Activated naive CD4-positive, alpha-beta T cell treated with anti-CD3 and anti-CD28 coated beads, Interleukin-2, amount 50 U/mL, for 16 hours (primary cell): ENCODE data around the gene PRDM16.

ENCODE experiments used
- DNase-seq: peaks from one replicate; pipeline ENCODE4 v3.0.0-alpha.2; 2020

Gene PRDM16

DNA sequence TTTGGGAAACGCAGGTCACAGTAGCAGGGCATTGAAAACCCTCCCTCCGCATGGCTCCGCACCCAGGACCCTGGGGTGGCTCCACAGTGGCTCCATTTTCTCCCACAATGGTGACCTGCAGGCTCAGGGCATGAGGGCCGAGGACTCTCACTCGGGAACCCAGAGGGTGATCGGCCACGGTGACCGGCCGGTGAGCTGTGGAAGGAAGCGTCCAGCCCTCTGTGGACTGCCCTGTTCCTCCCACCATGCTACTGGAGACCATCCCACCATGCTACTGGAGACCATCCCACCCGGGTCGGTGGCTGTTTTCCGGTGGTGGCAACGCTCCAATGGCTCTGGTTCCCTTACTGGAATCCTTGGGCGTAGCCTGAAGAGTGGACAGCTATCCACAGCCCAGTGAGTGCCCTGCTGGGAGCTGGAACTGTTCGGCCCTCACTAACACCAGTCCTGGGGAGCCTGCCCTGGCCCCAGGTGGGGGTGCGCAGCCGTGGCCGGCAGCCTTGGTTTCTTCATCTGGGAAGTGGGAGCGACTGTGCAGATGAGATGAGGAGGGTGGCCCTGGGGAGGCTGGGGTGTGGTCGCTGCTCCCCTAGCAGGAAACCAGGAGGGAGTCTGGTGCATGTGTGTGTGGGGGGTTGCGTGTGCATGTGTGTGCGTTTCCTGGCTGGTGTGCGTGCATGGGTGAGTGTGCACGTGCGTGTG is 59.6 kb downstream of the PRDM16 start:
- no peak for DNase-seq

DNA sequence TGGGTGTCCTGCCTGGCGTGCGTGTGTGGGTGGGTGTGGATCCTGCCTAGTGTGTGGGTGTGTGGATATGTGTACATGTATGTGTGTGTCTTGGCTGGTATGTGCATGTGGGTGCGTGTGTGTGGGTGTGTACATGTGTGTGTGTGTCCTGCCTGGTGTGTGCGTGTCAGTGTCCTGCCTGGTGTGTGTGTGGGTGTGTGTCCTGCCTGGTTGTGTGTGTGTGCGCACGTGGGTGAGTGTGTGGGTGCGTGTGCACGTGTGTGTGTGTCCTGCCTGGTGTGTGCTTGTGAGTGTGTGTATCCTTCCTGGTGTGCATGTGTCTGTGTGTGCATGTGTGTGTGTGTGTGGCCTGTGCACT is 60.1 kb downstream of the PRDM16 start:
- DNase-seq, result no peak

DNA sequence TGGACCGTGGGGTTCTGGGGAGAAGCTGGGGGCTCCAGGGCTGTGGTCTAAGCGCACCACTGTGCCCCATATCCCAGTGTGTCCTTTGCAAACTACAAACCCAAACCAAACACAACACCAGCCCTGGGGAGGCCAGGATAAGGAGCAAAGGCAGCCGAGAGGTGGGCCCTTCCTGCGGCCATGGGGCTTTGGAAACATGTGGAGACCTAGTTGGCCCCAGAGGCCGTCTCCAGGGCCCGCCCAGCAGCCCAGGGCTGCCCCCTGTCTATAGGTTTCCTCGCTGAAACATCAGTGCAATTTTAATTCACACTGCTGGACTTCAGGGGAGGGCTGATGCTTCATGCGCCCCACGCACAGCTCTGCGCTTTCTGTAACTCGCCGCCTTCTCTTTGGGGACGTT is 61.3 kb downstream of the PRDM16 start:
- DNase-seq, result no peak

DNA sequence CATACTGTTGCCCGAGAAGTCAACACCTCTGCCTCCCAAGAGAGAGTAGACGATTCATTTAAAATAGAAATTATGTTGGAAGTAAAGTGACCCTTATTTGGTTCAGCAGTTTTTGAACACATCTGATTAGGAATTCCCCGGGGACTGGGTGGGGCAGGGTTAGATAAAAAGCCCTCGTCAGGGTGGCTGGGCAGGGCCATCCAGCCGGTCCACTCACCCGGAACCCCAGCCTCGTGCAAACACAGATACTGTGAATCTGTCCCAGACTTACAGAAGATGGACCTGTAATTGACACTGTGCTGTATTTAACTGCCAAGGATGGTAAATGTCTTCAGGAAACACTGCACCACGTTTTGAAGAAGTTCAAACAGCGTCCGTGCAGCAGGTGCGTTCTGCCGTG is 63.7 kb downstream of the PRDM16 start:
- no peak for DNase-seq

GRCh38 chr1:3133686-3134085 is 64.7 kb downstream of the PRDM16 start:
- DNase-seq, result no peak

- no peak for DNase-seq
Observed at GRCh38 chr1:3134381-3135072, 65.5 kb downstream of the PRDM16 start.

DNA sequence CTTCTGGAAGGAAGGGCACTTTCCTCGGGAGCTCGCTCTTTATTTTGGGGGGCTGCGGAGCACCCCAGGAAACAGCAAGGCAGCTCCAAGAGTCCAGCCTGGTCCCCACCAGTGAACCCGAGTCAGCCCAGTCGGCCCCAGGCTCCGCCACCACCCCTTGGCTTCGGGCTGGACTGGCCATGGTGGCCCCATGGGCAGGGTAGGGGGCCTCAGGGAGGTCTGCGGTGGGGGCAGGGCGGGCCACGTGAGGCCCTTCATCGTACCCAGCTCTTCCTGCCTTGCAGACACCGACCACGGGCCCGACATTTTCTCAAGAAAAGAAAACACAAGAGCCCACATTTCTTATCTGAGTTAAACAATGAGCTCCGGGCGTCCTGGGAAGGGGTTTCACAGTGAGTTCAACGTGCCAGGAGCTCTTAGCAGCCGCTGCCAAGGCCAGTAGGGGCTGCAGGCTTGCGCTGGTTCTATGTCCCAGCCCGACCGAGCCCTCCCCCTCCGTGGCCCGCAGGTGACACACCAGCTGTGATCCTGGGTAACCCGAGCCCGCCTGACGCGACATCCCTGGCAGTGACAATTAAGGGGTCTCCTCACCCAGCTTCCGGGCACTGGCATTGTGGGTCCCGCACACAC is 66.2 kb downstream of the PRDM16 start:
- no peak for DNase-seq

- DNase-seq, result no peak
Observed at GRCh38 chr1:3135744-3136455, 66.9 kb downstream of the PRDM16 start.

GRCh38 chr1:3136532-3136931 is 67.5 kb downstream of the PRDM16 start:
- no peak for DNase-seq

DNA sequence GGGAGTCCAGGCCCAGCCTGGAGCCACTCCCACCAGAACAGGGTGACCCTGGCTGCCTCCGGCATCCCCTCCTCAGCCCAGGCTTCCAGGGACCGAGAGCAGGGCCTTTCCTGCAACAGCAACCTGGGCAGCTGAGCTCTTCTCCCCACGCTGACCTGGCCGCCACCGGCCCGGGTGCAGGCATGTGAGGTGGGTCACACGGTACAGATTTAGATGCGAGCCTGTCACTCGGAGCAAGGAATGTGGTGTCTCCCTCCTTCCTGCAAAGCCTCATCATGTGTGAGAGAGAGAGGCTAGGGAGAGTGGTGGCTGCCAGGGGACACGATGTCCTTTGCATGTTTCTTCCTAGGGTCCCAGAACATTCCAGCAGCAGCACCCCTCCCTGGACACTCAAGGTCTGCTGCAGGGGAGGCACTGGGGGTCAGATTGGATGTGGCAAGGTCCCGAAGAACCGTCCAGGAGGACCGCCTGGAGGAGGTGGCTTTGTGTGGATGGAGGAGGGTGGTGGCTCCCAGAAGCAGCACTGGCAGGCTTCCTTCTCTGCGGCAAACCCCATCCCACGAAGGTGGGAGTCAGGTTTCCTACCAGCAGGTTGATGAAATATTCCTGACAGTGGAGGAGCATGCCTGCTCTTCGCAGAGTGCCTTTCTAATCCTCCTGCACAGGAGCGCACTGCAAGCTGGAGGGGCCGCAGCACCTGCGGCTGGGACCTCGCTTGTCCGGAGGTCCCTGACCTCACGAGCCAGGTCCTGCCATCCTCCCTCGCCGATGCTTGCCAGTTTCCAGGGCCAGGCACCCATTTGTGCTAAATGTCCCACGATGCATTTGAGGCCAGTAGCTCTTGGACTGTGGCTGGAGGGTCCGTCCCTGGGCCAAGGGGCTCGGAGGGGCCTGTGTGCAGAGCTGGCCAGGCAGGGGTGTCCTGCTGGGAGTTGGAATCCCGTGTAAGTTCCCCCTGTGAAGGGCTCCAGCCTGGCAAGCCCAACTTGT is 68.4 kb downstream of the PRDM16 start:
- DNase-seq, result no peak

DNA sequence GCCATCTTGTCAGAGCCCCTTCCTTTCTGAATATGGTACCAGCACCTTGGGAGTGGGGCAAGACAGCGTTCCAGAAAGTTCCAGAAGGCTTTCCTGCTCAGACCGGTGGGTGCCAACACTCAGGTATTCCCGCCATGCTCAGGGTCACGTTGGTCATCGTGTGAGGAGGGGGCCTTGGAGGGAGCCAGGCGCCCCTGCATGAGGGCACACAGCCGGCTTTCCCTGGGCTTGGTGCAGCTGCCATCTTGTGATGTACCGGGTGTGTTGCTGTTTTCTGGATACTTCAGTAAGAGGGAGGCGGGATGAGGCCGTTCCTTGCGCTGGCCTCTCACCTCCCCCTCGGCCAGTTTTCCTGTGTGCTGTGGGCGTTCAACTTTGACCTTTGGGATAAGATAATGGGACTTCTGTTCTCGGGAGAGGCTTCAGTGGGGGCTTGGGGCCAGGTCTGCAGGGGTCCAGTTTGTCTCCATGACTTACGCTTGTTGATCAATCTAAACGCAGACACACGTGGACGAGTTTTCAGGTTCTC is 69.7 kb downstream of the PRDM16 start:
- DNase-seq, result no peak

DNA sequence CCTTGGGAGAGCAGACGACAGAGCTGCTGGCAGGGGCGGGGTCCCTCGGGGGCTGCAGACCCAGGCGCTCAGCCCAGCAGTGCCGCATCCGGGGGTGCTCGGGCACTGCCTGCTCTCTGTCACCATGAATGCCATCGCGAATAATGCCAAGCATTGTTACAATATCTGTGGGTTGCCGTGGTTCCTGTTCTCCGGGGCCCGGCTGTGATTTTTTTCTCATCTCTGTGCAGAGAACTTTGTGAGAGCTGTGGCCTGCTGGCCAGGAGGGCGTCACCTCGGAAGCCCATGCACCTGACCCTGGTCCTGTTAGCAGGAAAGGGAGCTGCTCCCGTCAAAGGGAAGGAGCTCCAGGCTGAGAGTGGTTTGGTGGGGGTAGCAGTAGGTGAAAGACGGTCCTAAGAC is 70.4 kb downstream of the PRDM16 start:
- DNase-seq, result no peak

DNA sequence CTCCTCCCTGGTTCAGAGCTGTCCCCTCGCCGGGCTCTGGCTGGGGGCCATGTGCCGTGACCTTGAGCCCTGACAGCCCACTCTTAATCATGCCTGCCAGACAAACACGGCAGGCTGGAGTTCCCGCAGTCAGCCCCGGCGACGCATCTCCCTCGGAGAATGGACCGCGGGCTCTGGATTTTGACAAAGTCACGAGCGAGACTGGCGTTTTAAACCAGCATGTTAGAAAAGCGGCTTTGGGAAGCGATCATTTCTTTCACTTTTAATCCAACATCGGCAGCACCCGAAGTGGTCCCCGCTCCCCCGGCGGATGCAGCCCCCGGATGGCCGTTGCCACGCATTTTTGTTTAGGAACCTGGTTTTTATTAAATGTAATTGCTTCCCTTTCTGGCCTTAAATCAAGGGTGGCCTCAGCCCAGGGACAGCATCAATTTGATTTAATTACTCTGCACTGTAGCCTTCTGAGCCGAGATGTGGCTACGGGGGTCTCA is 70.9 kb downstream of the PRDM16 start:
- no peak for DNase-seq

- DNase-seq, result no peak
Observed at GRCh38 chr1:3140437-3140836, 71.4 kb downstream of the PRDM16 start.

DNA sequence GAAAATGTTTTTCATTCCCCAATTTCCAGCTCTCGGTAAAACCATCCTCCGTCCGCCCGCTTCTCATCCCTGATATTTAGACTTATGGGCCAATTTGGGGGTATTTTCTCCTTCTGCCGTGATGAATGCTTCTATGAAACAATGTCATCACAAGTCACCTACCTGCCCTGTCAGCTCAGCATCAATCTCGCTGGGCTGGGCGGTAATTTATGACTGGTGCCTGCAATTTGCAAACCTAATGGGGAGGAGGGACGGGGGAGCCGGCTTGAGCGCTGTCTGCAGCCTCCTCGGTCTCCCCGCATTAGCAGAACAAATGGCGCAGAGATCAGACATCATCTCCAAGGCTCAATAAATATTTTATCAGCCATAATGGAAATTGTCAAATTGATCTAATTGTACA is 72.1 kb downstream of the PRDM16 start:
- no peak for DNase-seq

DNA sequence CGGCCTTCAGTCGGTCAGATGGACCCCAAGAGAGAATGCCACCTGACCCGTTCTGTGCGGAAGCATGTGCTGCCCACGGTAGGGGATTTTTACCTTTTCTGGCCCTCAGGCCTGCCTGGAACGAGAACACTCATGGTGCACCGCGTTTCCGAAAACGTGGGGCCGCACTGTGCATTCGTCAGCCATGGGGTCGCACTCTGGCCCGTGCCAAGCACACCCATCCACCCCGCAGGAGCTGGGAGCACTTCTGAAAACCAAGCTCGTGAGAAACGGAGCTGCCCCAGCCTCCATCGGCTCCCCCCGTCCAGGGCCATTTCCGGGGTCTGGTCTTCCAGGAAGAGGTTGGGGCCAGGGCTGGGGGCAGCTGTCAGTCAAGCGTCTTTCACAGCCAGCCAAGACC is 72.8 kb downstream of the PRDM16 start:
- no peak for DNase-seq

DNA sequence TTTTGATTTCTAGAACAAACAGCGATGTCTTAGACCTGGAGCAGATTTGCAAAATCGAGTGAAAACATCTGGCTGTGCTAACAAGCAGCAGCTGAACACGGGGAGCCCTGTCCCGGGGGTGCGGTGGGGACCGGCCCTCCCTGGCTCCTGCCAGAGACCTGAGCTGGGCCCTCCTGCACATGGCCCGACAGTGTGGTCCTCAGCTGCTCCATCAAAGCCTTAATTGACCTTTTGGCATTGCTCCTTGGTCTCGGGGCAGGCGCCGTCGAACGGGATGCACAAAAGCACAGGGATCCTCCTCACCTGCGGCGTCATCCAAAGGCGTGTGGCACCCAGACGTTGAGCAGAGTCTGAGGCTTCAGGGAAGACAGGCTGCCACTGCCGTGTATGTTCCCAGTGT is 73.2 kb downstream of the PRDM16 start:
- DNase-seq, result no peak

- no peak for DNase-seq
Observed at GRCh38 chr1:3142751-3143150, 73.7 kb downstream of the PRDM16 start.

- no peak for DNase-seq
Observed at GRCh38 chr1:3145532-3146325, 76.7 kb downstream of the PRDM16 start.

DNA sequence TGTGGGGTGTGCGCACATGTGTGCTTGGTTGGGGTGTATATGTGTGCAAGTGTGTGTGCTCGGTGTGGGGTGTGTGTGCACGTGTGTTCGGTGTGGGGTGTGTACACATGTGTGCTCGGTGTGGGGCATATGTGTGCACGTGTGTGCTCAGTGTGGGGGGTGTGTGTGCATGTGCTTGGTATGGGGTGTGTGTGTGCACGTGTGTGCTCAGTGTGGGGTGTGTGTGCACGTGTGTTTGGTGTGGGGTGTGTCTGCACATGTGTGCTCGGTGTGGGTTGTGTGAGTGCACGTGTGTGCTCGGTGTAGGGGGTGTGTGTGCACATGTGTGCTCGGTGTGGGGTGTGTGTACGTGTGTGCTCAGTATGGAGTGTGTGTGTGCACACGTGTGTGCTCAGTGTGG is 77.5 kb downstream of the PRDM16 start:
- DNase-seq, result no peak

DNA sequence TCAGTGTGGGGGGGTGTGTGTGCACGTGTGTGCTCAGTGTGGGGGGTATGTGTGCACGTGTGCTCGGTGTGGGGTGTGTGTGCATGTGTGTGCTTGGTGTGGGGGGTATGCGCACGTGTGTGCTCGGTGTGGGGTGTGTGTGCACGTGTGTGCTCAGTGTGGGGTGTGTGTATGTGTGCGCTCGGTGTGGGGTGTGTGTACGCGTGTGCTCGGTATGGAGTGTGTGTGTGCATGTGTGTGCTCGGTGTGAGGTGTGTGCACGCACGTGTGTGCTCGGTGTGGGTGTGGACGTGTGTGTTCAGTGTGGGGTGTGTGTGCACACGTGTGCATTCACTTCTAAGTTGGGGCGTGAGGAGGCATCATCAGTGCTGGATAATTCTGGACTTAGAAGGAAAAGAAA is 77.9 kb downstream of the PRDM16 start:
- no peak for DNase-seq
